NCI-H146 (cell line): Measurements from ENCODE around the gene CDH13.
"Not testable (repeated sequence)": the region's sequence is repeated elsewhere in the genome, so short reads cannot be mapped to it uniquely, and the experiment has no call there.

ENCODE experiments used
- DNase-seq: peaks from one replicate; lab custom pipeline; 2025; lab: John Stamatoyannopoulos, UW

Gene CDH13

GRCh38 chr16:82891424-82891823 is 264.7 kb downstream of the CDH13 start:
- no peak for DNase-seq

GRCh38 chr16:82891918-82892317 is 265.1 kb downstream of the CDH13 start:
- no peak for DNase-seq

GRCh38 chr16:82892324-82892723 is 265.6 kb downstream of the CDH13 start:
- no peak for DNase-seq

GRCh38 chr16:82895843-82896242 is 269.1 kb downstream of the CDH13 start:
- DNase-seq = no peak

- DNase-seq = no peak
Observed at GRCh38 chr16:82899006-82899405, 272.2 kb downstream of the CDH13 start.

- no peak for DNase-seq
Observed at GRCh38 chr16:82899731-82900450, 273.1 kb downstream of the CDH13 start.

GRCh38 chr16:82900559-82900958 is 273.8 kb downstream of the CDH13 start:
- DNase-seq = no peak

GRCh38 chr16:82911925-82912324 is 285.2 kb downstream of the CDH13 start:
- no peak for DNase-seq

- no peak for DNase-seq
Observed at GRCh38 chr16:82915139-82915824, 288.5 kb downstream of the CDH13 start.

- no peak for DNase-seq
Observed at GRCh38 chr16:82917886-82918595, 291.3 kb downstream of the CDH13 start.

- DNase-seq = no peak
Observed at GRCh38 chr16:82924075-82924854, 297.5 kb downstream of the CDH13 start.

- DNase-seq = no peak
Observed at GRCh38 chr16:82926500-82926899, 299.7 kb downstream of the CDH13 start.

- not testable (repeated sequence) for DNase-seq
Observed at GRCh38 chr16:82933933-82934332, 307.2 kb downstream of the CDH13 start.

- no peak for DNase-seq
Observed at GRCh38 chr16:82935766-82936165, 309.0 kb downstream of the CDH13 start.

GRCh38 chr16:82936941-82937551 is 310.3 kb downstream of the CDH13 start:
- no peak for DNase-seq

- DNase-seq = no peak
Observed at GRCh38 chr16:82937926-82938520, 311.3 kb downstream of the CDH13 start.

- no peak for DNase-seq
Observed at GRCh38 chr16:82943371-82943770, 316.6 kb downstream of the CDH13 start.

GRCh38 chr16:82945420-82946101 is 318.8 kb downstream of the CDH13 start:
- no peak for DNase-seq

GRCh38 chr16:82947698-82948097 is 320.9 kb downstream of the CDH13 start:
- DNase-seq = no peak

GRCh38 chr16:82949016-82949415 is 322.2 kb downstream of the CDH13 start:
- no peak for DNase-seq

GRCh38 chr16:82953517-82953916 is 326.7 kb downstream of the CDH13 start:
- no peak for DNase-seq
